NCI-H774 (cell line): ENCODE data around the gene IPO4.
A peak's percentile ranks its signal among the peaks of the same experiment; 100 is the strongest.

ENCODE experiments used
- DNase-seq: peaks from one replicate; lab custom pipeline; 2025; lab: John Stamatoyannopoulos, UW

Gene IPO4

DNA sequence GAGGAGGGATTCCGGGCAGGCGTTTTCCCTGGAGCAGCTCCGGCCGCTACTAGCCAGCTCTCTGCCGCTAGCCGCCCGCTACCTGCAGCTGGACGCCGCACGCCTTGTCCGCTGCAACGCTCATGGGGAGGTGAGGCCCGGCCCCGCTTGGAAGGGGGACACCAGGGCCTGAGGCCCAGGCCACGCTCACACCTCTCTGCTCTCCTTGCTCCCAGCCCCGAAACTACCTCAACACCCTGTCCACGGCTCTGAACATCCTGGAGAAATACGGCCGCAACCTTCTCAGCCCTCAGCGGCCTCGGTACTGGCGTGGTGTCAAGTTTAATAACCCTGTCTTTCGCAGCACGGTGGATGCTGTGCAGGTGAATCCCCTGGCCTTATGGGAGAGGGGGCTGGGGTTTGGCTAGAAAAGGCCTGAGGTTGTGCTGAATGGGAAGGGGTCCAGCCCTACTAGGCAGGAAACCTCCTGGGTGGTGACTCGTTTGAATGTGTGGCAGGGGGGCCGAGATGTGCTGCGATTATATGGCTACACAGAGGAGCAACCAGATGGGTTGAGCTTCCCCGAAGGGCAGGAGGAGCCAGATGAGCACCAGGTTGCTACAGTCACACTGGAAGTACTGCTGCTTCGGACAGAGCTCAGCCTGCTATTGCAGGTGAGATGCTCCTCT is 40.7 kb downstream of the IPO4 start:
- no peak for DNase-seq

DNA sequence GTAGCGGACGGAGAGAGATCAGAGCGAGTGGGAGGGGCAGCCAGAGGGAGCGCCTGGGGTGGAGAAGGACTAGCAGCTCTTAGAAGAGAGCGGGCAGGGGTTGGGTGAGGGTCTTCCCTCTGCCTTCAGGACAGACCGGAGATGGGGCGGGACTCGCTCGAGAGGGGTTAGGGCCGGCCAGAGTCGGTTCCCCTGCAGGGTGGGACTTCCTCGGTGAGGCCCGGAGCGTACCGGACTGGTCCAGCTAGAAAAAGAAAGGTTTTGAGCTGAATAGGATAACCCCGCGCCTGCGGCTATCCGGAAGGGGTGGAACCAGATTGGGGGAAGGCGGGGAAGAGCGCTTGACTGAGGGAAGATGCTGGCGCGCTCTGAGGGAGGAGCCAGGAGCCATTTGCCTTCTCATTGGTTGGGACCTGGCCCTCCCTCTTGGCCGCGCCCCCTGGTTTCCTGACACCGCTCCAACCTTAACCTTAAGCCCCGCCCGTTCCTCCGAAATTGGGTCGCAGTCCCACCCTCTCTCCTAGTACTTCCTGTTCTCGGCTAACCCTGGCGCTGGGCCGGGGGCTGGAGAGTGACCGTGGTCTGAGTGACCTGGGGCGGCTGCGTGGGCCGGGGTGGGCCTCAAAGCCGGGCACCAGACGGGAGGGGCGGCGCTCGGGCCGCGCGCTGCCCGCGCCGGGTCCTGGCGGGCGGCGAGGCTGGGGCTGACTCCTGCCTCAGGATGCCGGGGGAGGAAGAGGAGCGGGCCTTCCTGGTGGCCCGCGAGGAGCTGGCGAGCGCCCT is 41.4 kb downstream of the IPO4 start, which contains the start of gene RNF31:
TSS of gene RNF31 (plus strand) at position 521 of the 783 bp plus-strand sequence. CDS start at position 722, 201 bp downstream.
- DNase-seq = peak; percentile 98

DNA sequence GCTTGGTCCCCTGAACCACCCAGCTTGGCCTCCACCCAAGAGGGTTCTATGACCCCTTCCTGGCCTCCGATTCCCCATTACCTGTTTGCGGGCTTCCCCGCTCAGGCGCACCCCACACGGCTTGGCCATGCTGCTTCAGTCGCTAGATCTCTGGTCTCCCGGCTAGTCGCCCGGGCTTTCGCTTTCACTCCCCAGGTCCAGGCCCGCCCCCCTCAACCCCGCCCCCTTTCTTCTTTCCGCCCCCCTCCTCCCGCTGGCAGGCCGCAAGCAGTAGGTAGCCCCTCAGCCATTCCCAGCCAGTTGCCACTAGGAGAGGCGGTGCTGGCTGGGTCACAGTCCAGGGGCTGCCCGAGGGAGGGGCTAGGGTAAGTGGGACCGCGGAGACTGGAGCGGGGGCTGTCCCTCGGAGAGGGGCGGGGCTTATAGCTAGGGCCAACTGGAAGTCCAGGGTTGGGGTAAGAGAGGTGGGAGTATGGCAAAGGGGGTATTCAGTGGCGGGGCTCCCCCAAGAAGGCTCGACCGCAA is 42.1 kb downstream of the IPO4 start, which contains the start of gene PSME2:
TSS of gene PSME2 (minus strand) at position 158 of the 525 bp plus-strand sequence. CDS start at position 129, 29 bp downstream.
- peak; percentile 96 for DNase-seq

DNA sequence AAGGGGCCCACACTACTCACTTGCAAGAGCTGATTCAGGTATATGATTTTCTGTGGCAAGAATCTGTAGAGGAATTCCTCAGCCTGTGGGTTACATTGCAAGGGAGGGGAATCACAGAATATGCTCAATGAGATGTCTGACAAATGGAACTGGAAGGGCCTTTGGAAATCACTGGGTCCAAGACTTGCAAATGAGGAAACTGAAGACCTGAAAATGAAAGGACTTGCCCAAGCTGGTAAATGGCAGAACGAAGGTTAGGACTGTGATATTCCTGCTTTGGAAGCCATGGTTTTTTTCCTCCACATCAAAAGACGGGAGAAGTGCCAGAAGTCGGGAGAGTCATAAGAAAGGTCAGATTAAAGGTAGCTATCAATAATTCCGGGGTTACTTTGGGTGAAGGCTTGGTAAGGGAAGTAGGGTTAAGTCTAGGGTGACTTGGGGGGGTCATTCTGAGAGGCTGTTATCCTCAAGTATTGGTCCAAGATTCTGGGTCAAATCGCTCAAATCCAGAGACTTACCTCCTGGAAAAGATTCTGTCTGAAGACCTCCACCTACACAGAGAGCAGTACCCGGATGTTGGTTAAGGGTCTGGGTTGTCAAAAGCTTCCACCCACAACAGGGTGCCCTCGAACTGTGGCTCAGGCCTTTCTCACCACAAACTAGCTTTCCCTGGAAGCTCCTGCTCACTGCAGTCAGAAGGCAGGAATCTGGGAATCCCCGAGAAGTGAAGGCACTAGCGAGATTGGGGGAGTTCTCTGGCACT is 42.7 kb downstream of the IPO4 start:
- DNase-seq = no peak

DNA sequence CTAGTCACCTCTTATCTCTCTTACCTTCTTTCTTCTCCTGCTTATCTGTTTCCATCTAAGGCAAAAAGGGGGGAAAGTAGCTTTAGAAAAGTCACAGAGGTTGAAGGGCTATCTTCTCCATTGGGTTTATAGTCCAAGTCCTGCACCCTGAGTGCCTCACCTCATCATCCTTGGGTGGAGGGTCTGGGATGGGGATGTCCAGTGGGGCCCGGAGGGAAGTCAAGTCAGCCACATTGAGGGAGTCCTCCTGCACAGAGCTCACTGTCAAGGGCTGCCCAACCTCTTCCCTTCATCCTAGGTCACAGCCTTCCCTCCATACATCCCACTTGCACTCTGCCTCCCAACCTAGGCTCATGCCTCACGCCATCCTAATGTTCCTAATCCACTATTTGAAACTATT is 43.4 kb downstream of the IPO4 start:
- no peak for DNase-seq

DNA sequence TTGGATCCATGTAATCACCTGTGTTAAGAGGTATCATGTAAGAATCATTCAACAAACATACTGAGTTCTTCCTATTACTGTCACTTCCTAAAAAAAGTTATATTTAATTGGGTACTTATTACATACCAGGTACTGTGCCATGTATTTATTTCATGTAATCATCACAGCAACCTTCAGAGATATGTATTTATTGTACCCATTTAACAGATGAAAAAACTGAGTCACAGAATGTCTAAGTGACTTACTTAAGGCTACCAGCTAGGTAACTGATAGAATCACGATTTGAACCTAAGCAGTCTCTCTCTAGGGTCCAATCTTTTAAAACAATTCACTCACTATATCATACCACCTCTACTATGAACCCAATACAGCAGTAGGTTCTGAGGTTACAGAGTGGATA is 44.2 kb downstream of the IPO4 start:
- no peak for DNase-seq

DNA sequence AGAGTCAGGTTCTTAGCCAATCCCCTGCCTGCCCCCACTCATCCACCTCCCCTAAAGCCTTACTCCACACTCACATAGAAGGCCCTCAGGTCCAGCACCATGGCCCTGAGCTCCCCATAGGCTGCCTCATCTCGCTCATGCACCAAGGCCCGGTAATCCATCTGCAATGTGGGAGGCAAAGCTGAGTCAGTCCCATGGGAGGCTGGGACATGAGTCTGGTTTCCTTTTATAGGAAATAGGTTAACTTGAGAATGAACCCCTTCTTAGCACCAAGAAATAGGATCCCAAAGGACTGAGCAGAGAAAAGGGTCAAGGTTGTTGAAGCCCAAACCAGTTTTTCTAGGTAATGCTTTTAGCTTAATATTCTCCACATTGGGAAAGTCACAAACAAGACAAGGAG is 45.1 kb downstream of the IPO4 start:
- no peak for DNase-seq

DNA sequence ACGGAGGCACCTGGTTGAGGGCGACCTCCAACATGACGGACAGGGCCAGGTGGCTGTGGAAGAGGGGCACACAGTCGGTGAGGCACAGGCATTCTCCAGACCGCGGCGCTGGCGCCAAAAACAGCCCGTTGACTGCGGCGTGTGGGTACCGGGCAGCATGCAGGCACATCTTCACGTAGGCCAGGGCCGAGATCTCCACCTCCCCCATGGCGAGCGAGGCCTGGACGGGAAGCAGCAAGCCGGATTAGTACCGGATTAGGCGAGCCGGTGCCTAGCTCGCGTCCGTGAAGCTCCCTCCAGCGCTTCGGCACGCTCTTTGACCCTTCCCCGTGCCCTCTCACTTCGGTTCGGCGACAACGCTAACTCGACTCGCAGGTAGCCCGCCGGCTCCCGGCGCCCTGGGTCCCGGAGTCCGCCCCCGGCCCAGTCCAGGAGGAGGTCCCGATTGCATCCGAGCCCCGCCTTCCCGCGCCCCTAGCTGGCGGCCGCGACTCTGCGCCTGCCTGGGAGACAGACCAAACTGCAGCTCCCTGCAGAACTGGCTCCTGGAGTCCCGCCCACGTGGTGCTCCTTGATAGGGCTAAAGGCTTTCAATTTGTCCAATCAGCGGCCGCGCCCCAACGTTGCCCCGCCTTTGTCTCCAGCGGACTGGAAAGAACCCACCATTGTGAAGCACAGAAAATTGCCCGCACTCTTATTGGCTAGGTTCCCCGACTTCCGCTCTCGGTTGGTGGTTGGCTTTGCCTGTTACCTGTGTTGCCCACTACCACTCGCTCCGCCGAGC is 47.3 kb downstream of the IPO4 start, which contains the start of gene EMC9:
TSS of gene EMC9 (minus strand) at position 495 of the 784 bp plus-strand sequence. CDS start at position 208, 287 bp downstream.
- DNase-seq = peak; percentile 99

DNA sequence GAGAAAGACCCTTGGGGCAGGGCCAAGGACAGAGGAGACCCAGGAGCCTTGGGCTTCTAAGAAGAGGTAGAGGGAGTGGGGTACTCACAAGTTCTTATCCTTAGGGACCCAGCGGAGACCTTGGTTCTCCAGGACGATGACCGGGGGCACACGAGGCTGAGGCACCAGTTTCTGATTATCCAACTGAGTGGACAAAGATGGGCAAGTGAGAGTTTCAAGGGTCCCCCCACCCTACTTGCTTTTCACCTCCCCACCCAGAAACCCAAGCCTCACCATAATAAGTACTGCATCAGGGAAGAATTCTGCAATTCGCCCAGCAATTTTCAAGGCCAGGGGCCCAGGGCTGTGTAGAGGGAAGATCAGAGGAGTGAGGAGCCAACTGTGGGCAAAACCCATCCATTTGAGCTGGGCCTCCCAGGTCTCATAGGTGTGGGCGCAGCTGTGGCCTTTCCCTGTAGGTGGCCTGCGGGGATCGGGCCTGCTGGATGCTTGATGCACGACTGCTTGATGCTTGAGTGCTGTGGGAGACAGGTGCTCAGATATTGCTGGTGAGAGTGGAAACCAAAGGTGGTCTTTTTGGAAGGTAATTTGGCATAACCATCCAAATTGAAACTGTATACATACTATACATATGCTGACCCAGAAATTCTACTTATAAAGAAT is 49.2 kb downstream of the IPO4 start:
- no peak for DNase-seq

DNA sequence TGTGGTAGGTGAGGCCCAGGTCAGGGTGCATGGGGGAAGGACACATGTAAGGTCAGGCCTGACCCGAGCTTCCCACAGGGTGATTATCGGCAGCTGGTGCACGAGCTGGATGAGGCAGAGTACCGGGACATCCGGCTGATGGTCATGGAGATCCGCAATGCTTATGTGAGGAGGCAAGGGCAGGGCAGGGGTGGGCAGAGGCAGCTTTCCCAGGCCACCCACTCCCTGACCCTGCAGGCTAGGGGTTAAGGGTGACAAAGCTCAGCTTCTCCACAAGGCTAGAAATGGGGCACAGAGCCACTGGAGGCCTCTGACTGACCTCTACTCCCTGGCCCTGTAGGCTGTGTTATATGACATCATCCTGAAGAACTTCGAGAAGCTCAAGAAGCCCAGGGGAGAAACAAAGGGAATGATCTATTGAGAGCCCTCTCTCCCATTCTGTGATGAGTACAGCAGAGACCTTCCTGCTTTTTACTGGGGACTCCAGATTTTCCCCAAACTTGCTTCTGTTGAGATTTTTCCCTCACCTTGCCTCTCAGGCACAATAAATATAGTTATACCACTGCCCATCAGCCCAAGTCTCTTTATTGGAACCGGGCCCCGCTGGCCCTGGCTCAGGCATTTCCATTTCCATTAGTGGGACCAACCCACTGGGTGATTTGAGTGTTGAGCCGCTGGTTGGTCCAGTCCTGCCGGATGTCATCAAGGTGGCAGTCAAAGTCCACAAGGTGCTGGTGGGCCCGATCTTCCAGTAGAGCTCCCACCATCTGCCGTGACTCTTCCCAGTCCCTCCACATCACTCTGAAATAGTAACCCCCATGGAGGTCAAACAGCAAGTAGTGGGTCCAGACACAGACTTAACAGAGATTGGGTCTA is 50.0 kb downstream of the IPO4 start:
- DNase-seq = no peak

DNA sequence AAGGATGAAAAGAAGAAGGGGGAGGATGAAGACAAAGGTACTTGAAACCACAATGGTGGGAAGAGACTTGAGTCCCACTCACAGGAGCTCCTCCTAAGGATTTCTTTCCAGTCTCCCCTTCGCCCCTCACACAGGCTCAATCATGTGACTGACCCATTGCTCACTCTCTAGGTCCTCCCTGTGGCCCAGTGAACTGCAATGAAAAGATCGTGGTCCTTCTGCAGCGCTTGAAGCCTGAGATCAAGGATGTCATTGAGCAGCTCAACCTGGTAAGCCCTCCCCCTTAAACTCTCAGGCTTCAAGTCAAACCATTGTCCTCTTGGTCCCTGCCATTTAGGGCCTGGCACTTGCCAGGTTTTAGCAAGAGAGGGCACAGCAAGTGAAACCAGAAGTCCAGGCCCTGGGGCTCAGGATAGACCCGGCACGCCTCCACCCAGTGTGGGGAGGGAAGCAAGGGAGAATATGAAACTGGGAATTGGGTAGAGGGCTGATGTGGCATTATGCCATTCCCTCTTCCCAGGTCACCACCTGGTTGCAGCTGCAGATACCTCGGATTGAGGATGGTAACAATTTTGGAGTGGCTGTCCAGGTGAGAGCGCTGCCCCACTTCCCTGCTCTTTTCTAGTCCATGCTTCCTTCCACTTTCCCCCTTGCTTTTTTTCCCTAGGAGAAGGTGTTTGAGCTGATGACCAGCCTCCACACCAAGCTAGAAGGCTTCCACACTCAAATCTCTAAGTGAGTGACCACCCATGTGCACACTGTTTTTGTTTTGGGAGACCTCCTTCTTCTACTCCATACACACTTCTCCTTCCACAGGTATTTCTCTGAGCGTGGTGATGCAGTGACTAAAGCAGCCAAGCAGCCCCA is 50.9 kb downstream of the IPO4 start:
- no peak for DNase-seq

DNA sequence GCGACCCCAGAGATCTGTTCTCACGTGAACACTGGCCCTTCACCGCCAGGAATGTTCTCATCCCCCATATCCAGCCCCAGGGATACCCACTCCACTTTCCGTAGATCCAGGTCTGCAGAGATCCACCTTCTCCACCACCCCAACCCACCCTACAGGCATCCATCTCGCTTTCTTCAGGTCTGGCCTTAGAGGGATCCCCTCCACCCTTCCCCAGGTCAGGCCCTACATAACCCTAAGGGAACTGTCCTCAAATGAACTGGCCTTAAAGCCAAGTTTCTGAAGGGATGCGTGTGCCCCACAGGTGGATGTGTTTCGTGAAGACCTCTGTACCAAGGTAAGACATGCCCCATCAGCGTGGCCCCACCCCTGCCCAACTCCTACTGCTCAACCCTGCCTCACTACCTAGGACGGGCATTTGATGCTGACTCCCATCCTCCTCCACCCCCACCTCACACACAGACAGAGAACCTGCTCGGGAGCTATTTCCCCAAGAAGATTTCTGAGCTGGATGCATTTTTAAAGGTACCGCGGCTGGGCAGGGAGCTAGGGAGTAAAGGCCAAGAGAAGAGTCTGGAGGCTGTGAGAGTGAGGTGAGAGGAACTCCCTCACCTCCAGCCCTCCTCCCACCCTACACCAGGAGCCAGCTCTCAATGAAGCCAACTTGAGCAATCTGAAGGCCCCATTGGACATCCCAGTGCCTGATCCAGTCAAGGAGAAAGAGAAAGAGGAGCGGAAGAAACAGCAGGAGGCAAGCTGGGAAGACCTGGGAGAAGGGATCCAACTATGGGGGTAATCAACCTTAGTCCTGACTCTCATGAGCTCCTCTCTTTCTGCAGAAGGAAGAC is 51.7 kb downstream of the IPO4 start:
- no peak for DNase-seq

DNA sequence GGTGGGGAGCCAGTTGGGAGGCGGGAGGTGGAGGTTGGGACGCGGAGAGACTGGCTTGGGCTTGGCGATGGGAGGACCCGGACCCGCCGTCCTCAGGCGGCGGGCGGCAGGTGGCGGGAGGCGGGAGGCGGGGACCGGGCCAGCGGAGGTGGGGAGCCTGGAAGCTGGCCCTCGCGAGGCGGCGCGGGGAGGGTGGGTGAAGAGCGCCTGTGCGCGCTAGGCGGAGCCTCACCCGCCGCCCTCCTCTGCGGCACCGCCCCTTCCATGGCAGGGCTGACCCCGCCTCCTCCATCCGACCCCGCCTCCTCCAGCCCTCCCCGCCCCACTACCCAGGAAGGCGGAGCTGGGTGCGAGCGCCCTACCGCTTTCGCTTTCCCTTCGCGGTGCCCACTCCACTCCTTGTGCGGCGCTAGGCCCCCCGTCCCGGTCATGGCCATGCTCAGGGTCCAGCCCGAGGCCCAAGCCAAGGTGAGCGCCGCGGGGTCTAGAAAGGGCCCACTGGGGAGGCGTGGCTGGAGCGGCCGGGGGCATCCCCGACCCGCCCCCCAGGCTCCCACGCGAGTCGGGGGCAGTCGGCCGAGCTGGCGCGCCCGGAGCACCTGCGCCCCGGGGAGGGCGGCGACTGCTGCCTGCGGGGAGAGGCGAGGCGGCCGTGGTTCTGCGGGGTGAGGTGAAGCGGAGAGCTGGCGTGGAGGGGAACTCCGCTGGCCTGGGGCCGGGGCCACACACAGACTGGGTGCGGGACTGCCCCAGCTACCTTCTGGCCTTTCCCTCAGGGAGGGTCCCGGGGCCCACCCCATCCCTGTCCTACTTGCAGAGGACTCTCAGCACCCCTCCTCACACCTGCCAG is 52.6 kb downstream of the IPO4 start, which contains the start of gene PSME1:
TSS of gene PSME1 (plus strand) at position 361 of the 850 bp plus-strand sequence. CDS start at position 430, 69 bp downstream.
- peak; percentile 91 for DNase-seq

DNA sequence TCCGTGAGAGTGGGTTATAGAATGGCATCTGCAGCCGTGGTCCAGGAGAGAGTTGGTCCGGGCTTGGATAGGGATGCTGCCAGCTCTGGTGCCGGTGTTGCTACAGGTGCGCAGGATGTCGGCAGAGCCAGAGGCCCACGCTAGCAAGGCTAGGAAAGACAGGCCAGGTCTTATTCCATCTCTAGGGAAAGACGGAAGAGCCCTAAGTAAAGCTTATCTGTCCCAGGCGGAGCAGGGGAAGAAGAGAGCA is 53.1 kb downstream of the IPO4 start:
- peak; percentile 66 for DNase-seq

DNA sequence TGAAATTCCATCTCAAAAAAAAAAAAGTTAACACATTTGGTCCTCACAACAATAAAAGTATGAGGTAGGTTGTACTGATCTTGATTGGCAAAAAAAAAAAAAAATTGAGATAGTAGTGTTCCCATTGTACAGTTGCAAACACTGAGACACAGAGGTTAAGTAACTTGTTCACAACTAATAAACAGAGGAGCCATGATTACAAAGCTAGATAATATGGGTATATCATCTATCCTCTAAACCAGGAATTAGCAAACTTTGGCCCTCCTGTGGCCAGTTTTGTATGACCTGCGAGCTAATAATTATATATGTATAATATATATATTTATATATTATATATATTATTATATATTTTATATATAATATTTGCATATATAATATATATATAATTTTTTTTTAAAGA is 54.9 kb downstream of the IPO4 start:
- DNase-seq = no peak

DNA sequence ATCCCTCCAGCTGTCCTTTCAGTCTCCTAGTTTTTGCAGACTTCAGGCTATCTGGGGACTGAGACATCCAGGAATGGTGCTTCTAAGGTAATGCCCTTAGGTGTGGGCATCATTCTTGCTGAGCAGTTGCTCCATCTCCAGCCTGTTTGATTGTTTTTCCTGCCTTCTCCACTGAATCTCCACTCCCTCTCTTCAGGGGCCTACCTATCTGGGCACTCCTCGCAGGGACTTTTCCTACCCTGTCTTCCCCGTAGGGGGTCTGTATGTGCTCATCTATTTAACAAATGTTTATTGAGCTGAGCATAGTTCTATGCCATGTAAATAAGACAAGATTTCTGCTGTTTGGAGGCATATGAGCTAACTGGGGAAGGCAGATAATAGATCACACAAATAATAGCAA is 55.6 kb downstream of the IPO4 start:
- DNase-seq = no peak

DNA sequence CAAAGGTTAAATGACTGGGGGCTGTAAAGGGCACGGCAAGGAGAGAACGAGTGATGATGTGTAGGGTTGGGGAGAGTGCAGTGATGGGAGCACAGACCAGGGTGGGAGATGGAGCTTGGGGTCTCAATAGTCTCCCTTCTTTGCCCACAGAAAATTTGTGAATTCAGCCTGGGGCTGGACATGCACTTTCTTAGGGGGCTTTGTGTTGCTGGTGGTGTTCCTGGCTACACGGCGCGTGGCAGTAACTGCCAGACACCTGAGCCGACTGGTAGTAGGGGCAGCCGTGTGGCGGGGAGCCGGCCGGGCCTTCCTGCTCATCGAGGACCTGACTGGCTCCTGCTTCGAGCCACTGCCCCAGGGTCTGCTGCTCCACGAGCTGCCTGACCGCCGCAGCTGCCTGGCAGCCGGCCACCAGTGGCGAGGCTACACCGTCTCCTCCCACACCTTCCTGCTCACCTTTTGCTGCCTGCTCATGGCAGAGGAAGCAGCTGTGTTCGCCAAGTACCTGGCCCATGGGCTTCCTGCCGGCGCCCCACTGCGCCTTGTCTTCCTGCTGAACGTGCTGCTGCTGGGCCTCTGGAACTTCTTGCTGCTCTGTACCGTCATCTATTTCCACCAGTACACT is 56.4 kb downstream of the IPO4 start:
- DNase-seq = peak; percentile 55
